Jurkat, Clone E6-1 (cell line): ENCODE data around the gene ID2.
A peak's percentile ranks its signal among the peaks of the same experiment; 100 is the strongest.

ENCODE experiments used
- DNase-seq: peaks from one replicate; pipeline ENCODE4 v3.0.0-alpha.2; 2011; ENCODE audit warnings: low read depth, low spot score
- H3K4me3 ChIP-seq: 2 replicates; pipeline ENCODE4 v1.5.1; 2011; ENCODE audit warnings: mild to moderate bottlenecking, low read length, control low read depth, moderate library complexity

Gene ID2

DNA sequence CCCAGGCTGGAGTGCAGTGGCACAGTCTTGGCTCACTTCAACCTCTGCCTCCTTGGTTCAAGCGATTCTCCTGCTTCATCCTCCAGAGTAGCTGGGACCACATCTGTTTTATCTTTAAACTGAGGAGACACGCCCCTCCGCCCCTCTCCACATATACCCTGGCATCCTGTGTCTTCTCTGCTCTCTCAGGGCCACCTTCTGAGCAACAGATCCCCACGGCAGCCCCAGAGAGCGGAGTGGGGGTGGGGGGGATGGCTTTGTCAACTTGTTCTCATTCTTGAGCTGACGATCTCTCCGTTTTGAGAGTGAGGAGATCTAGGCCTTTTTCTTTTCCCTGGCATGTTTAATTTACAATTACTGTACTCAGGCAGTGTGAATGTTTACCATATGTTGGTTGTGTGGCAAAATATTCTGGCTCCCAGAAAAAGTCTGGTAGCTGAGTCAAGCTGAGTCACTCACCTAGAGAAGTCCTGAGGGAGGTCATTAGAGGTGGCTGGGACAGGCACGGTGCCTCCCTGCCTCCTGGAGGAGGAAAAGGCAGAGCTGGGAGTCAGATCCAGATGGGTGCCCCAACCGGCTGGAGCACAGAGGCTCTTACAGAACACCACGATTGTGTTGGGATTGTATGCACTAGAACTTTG, 19.5 kb upstream of the ID2 start:
- H3K4me3 ChIP-seq = no peak overlapping the region
- no peak for DNase-seq

DNA sequence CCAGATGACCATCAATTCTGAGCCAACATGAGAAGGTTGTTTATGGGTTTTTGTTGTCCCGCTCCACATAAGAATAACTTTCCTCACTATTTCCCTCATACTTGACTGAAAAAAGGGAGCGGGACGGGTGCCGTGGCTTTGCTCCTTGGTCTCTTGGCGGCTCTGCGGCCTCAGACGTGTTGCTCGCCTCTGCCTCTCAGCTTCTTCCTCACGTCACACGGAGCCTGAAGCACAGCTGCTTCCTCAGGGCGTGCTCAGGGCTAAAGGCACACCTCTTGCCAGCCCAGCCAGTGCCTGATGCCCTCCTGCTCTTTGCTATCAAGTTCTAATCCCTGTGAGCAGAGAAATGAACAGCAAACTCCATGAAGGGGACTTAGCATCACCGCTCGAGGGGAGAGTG, 17.9 kb upstream of the ID2 start:
- DNase-seq = no peak
- H3K4me3 ChIP-seq = no peak overlapping the region

DNA sequence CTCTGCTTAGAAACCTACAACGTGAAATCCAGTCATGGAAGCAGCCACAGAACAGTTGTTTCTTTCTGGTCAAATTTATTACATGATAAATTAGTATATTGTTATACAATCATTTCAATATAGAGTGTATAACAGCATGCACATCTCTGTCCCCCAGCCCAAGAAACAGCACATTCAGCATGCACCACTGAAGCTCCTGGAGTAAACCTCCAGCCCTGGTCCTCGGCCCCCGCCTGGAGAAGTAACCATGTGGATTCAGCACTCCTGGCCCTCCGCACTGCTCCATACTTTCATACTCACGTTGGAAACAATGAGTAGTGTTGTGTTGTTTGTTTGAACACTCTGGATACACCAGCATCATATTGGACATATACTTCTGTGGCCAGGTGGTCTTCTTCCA, 15.3 kb upstream of the ID2 start:
- H3K4me3 ChIP-seq = no peak overlapping the region
- no peak for DNase-seq

DNA sequence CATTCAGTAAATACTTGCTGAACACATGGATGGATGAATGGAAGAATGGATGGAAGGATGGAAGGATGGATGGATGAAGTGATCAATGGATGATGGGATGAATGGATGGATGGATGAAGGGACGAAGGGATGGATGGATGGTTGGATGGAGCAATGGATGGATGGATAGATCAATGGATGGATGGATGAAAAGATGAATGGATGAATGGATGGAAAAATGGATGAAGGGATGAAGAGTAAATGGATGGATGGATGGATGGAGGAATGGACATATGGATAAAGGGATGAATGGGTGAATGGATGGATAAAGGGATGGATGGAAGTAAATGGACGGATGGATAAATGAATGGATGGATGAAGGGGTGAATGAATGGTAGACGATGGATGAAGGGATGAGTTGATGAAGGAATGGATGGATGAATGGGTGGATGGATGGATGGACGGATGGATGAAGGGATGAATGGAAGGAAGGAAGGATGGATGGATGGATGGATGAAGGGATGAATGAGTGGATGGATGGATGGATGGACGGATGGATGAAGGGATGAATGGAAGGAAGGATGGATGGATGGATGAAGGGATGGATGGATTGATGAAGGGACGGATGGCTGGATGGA, 13.9 kb upstream of the ID2 start:
- H3K4me3 ChIP-seq = no peak overlapping the region
- no peak for DNase-seq

DNA sequence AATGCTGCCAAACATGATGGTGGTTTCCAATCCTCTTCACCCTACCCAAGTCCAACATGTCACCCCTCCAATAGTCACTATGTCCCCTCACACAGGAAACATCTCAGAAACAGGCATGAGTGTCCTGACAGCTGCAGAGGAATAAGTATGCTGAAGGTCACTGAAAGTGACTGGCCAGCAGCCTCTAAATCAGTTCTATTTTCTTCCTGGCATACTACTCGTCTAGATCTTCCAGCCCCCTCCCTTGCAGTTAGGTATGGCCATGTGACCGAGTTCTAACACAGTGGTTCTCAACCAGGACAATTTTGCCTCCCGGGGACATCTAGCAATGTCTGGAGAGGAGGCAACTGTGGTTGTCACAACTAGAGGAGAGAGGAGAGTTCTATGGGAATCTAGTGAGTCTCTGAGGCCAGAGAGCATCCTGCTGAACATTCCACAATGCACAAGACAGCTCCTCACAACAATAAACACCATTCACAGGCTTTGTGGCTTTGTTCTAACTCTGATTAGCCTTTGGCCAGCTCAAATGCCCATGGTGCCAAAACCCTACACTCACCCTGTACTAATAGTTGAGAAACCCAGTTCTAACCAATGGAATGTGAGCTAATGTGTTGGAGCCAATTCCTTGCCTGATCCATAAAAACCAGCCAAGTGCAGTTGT, 12.6 kb upstream of the ID2 start:
- no peak overlapping the region for H3K4me3 ChIP-seq
- no peak for DNase-seq

DNA sequence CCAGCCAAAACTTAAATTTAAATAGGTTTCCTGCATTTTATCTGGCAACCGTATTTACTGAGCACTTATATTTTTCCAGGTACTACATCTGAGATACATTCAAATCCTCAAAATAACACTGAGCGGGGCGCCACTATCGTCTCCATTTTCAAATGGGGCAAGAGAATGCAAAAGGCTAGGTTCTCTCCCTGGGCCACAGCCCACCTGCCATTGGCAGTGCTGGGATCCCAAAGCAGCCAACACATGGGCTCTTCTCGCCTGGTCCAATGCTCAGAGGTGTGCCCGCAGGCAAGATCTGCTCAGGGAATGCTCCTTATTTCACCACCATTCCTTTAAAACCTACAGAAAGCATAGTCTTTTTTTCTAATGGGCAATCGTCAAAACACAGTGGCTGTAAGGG, 11.3 kb upstream of the ID2 start:
- no peak for DNase-seq
- no peak overlapping the region for H3K4me3 ChIP-seq

DNA sequence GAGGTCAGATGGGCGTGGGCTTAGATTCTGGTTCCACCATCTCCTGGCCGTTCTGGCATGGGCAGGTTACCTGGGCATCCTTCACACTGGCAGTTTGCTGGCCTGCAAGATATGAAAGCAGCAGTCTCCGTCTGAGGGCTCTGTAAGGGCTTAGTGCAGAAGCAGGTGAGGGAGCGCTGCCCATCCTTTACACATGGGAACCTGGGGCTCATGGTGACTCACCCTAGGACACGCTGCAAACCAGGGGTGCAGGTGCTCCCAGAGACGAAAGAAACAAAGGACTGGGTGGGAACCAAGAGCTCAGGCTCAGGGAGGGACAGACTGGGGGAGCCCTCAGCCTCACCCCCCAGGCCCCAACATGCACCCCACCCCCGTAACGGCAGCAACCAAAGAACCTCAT, 10.7 kb upstream of the ID2 start:
- H3K4me3 ChIP-seq = no peak overlapping the region
- no peak for DNase-seq

DNA sequence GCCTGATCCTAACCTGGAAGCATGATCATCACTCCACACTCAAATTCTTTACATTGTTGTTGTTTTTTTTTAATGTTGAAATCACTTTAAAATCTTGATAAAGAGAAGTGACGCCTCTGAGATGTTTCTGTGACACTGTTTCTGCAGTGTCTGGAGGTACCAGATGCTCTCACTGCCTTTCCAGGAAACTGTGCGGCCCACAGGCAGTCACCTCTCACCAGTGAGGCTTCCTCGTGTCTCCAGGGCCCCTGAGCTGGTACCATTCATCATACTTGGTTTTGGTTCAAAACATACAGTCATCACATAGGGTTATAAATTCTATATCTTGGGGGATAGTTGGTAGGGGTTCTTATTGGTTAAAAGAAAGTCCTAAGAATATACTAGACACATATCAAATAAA, 10.1 kb upstream of the ID2 start:
- no peak overlapping the region for H3K4me3 ChIP-seq
- no peak for DNase-seq

DNA sequence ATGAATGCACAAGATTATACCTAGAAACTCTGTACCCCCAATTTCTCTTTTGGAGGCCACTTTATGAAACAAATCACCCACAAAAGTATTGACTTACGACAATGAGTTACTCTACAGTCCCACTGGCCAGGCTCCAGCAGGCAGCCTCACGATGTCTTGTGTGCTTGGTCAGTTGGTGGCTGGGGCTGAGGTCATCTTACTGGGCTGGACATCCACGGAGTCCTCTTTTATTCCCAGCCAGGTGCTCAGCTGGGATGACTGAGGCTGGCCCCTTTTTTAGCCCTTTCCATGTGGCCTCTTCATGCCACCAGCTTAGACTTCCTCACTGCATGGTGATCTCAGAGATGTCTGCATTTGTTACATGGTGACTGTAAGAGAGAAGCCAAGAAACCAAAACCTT, 8.9 kb upstream of the ID2 start:
- DNase-seq = no peak
- no peak overlapping the region for H3K4me3 ChIP-seq

DNA sequence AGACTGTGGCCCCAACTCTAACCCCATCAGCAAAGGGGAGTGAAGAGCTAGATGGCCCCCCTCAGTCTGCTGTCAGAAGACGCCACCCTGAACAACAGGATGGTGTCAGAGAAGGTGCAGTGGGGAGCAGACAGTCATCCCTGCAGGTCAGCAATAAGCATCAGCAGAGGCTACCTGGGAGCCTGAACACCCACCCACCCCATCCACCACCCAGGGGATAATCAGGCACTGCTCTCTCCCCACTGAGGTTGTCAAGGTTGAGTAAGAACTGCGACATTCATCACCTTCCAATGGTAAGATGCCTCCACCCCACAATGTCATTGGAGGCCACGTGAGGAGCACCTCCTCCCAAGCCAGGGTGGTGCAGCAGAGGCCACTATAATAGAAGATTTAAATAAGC, 8.5 kb upstream of the ID2 start:
- DNase-seq = no peak
- H3K4me3 ChIP-seq = no peak overlapping the region

DNA sequence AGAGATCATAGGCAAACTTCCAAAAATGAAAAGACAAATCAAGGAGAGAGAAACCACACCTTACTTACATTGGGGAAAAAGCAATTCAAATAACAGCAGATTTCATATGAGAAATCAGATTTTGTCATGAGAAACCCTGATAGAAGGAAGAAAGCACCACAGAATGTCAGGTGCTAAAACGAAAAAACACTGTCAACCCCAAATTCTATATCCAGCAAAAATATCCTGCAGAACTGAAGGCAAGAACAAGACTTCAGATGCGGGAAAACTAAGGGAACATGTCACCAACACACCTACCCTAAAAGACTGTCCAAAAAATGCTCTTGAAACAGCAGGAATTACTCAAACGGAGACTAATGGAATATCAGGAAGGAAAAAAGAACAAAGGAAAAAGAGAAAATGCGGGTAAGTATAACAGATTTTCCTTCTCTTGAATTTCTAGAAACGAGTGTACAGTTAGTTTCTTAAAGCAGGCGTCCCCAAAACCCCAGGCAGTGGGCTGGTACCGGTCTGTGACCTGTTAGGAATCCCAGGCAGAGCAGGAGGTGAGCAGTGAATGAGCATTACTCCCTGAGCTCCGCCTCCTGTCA, 7.3 kb upstream of the ID2 start:
- DNase-seq = no peak
- no peak overlapping the region for H3K4me3 ChIP-seq

DNA sequence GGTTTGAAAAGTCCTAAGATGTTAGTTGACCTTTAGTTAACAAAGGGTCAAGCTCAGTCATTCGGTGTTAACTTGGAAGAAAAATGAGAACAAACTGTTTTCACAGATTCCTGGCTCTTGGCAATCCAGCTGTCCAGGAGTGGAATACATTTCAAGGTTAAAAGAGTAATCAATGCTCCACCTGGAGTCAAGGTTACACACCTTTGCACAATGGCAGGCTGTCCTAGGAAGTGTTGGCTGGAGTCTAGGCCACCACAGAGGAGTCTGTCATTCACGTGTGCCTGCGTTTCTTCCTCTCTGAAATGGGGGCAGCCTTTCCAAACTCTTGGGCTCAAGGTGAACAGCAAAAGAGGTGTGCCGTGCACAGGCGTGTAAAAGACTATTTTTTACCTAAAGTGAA, 6.3 kb upstream of the ID2 start:
- DNase-seq = no peak
- no peak overlapping the region for H3K4me3 ChIP-seq

DNA sequence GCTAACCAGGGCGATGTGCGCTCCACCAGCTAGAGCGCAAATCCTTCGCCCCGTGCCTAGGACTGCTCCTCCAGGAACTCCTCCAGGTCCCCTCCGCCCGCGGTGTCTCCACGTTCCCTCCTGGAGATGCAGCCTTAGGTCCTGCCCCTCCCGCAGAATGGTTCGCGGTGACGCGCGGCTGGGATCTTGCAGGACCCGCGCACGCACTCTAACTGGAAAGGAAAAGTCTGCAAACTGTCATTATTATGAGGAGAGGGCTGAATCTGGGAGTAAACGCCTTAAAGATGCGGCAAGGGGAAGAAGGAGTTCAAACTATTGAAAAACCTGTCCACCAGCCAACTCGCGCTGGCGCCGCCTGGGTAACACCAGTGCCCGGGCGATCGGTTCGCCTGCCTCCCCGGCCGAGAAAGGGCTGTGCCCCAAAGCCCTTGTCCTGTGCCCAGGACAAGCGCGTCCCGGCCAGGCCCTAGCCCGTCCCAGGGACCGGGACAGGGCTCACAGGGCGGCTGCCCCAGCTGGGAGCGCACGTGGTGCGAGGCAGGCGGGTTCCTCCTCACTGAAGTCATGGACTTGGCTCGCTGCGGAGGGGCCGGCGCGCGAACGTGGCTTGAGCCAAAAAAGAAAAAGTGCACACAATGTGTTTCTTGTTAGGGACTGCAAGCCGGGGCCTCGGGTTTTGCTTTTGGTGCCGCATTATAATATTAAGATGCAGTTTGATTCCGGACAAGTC, 5.5 kb upstream of the ID2 start:
- no peak overlapping the region for H3K4me3 ChIP-seq
- no peak for DNase-seq

DNA sequence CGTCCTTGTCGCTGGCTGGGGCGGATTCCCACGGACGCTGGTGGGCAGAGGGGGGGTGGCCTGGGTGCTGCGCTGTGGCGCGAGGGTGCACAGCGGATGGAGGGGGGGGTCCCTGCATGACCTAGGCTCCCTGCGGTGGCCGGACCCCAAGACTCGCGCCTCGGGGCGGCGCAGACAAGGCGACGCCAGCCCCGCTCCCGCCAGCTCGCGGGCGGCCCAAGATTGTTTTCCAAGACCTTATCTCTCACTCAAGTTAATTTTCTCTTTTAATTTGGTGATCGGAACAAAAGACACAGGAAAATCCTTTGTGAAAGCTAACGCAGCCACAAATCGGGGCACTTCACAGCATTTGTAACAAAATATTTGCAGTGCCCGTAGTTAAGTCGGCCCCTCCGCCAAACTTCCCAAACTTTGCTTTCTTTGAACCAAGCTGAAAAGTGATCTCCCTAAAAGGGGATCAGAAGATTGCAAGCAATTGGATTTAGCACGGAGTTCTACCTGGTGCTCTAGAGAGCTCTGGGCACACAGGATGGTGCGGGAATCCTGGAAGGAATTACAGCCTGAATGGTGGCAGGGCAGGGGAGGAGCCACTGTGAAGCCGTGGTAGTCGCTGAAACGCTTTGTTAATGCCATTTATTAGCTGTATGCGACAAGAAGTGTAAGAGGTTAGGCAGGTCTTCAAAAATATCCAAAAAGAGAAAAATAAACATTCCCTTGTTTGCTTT, 4.8 kb upstream of the ID2 start:
- H3K4me3 ChIP-seq = no peak overlapping the region

DNA sequence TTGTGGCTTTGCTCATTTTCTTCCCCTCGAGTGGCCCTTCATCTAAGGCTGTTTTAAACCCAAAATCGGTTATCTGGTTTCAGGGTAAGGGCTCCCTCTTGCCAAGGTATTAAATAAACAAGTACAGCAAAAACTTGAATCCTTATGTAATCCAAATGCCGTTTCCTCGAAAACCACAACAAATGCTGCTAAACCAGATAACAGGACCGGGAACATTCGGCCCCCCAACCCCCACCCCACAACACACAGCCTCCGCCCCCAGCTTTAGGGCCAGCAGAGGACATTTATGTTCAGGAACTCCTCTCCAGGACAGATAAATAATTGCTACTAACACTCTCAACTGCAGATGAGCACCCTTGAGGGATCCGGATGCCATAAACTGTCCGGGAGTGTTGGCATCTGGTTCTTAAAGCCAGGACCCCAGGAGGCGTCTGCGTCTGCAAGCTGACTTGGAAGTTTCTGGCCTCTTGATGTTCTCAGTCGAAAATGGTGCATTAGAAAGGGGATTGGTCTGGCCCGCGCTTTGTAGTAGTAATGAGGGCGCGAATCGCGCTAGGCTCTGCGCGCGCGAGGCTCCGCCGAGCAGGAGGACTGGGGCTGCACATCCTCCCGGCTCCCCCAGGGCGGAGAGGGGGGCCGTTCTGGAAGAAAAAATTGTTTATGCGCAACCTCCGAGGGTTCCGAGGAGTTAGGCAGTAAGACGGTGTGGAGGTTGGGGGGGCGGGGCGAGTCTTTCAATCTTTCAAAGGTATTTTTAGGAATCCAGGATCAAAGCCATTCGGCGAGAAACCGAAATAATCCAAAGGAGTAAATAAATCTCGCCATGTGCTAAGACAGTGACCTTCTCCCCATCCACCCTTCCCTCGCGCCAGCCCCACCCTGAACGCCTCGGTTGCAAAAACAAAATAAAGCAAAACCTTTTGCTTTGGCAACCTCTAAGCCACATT, 3.9 kb upstream of the ID2 start:
- no peak for DNase-seq
- peak overlapping the region; percentile 55 for H3K4me3 ChIP-seq

More for the DNA sequence above, 4.8 kb upstream of the ID2 start:
- no peak for DNase-seq

DNA sequence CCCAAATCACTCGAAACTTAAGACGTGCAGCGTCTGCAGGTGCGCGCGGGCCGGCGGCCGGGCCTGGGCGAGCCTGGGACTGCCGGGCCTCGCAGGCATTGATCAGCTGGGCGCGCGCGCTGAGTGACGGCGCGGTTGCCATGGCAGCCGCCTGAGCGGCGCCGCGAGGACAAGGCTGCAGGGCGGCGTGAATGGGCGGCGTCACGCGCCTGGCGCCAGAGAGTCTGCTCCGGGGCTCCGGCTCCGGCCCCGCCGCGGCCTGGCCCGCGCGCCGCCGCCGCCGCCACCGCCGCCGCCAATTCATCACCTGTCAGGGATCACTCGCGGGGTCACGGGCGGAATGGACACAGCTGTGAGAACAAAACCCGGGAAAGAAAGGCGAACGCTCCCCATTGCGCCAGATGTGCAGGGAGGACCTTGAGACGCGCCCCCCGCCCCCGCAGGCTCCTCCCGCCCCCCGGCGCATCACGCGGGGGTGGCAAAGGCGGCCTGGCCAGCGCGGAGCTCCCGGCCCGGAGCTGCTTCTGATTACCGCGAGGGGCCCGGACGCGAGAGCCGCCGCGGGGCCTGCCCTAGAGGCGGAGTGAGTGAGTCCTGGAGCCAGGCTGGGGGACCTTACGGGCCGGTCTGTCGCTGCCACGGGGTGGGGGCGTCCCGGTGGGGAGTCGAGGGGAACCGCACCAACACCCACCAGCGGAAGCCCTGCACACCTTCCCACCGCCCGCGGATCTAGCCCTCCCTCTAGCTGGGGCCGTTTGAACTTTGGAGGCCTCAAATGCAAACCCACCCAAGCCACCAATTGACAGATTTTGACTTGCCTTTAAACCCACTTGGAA, 2.9 kb upstream of the ID2 start:
- peak overlapping the region; percentile 55 for H3K4me3 ChIP-seq
- DNase-seq = peak; percentile 71

DNA sequence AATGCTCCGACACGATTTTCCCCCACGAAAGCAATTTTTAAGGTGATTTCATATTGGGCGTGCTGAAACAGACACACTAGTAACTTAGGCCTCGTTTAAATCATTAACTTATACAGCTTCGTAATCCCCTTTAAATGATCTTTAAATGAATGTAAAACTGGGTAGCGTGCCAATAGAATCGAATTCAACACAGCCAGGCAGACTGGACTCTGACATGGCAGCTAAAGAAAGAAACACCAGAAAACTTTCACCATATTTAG, 2.4 kb upstream of the ID2 start:
- peak overlapping the region; percentile 54 for H3K4me3 ChIP-seq
- no peak for DNase-seq
